Measurements from ENCODE around the gene ZNF846. TPM values are rescaled to one million over a fixed set of nuclear protein-coding genes. Genes with fewer than 3 reads are reported as not detected.
A peak's percentile ranks its signal among the peaks of the same experiment; 100 is the strongest.
"Not testable (repeated sequence)": the region's sequence is repeated elsewhere in the genome, so short reads cannot be mapped to it uniquely, and the experiment has no call there.

The ZNF846 gene
- polyA plus RNA-seq, 3 donors: 12.9 to 16.8 (median 15.8) TPM

- DNase-seq (ENCODE audit: low read depth in 3 of 3, low spot score in 2 of 3): peak; percentile 89 to 96 (median 94)
Observed at GRCh38 chr19:9785367-9786331, 17.1 kb upstream of the ZNF846 start.

GRCh38 chr19:9784163-9784496 is 15.6 kb upstream of the ZNF846 start:
- not testable (repeated sequence) for DNase-seq (ENCODE audit: low read depth in 3 of 3, low spot score in 2 of 3)

GRCh38 chr19:9782338-9782737 is 13.8 kb upstream of the ZNF846 start:
- no peak for DNase-seq (ENCODE audit: low read depth in 3 of 3, low spot score in 2 of 3)

DNA sequence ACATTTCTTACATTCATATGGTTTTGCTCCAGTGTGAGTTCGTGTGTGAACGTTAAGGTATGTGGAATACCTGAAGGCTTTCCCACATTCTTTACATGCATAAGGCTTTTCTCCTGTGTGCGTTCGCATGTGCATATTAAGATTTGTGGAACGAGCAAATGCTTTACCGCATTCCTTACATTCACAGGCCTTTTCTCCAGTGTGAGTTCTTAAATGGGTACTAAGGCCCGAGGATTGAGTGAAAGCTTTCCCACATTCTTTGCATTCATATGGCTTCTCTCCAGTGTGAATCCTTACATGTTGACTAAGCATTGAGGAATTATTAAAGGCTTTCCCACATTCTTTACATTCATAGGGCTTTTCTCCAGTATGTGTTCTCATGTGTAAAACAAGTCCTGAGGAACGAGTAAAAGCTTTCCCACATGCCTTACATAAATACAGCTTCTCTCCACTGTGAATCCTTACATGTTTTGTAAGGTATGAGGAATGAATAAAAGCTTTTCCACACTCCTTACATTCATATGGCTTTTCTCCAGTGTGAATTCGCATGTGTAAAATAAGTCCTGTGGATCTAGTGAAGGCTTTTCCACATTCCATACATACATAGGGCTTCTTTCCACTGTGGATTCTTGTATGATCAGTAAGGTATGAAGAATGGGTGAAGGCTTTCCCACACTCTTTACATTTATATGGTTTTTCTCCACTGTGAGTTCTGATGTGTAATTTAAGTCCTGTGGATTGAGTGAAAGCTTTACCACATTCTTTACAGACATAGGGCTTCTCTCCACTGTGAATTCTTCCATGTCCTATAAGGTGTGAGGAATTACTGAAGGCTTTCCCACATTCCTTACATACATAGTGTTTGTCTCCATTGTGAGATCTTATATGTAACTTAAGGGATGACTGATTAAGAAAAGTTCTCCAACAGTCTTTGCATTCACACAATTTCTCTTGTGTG is 10.7 kb downstream of the ZNF846 start:
- DNase-seq (ENCODE audit: low read depth in 3 of 3, low spot score in 2 of 3): no peak

DNA sequence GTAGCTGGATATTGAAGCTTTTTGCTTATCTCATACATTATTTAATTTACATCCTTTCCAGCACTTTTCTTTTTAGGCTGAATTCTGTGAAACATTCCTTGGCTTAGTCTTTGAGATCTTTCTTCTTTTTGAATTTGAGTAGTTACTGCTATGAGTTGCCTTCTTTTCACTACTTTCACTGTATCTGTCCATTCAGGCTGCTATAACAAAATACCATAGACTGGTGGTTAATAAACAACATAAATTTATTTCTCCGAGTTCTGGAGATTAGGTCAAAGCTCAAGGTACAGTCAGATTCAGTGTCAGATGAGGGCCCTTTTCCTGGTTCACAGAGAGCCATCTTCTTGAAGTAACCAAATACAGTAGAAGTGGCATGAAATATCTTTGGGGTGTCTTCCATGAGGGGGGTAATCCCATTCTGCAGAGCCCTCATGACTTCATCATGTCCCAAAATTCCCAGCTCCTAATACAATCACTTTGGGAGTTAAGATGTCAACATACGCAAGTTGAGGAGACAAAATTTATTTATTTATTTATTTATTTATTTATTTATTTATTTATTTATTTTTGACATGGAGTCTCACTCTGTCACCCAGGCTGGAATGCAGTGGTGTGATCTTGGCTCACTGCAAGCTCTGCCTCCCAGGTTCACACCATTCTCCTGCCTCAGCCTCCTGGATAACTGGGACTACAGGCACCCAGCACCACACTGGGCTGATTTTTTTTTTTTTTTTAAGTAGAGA is 15.7 kb downstream of the ZNF846 start:
- no peak for DNase-seq (ENCODE audit: low read depth in 3 of 3, low spot score in 2 of 3)

- DNase-seq (ENCODE audit: low read depth in 3 of 3, low spot score in 2 of 3): no peak
Observed at GRCh38 chr19:9751446-9751845, 17.1 kb downstream of the ZNF846 start.

- no peak for DNase-seq (ENCODE audit: low read depth in 3 of 3, low spot score in 2 of 3)
Observed at GRCh38 chr19:9741476-9742171, 26.9 kb downstream of the ZNF846 start.

DNA sequence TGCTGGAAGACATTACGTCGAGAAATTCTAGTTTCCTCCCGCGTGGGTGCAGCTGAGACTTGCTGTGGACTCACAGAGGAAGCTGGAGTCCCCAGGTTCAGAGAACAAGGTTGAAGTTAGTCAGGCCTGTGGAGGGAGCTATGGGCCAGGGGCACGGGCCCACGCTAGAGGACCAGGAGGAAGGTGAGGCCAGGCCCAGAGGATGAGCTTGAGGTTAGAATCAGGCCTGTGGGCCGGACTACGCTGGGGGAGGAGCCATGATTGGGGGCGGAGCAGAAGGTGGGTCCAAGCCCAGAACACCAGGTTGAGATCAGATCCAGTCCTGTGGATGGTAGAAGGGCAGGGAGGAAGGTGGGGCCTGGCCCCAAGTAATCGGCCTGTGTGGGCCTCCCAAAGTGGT is 32.6 kb downstream of the ZNF846 start:
- DNase-seq (ENCODE audit: low read depth in 3 of 3, low spot score in 2 of 3): no peak

GRCh38 chr19:9730056-9730455 is 38.5 kb downstream of the ZNF846 start:
- not testable (repeated sequence) for DNase-seq (ENCODE audit: low read depth in 3 of 3, low spot score in 2 of 3)

- no peak for DNase-seq (ENCODE audit: low read depth in 3 of 3, low spot score in 2 of 3)
Observed at GRCh38 chr19:9729162-9729561, 39.4 kb downstream of the ZNF846 start.

- DNase-seq (ENCODE audit: low read depth in 3 of 3, low spot score in 2 of 3): no peak
Observed at GRCh38 chr19:9727644-9728043, 40.9 kb downstream of the ZNF846 start.

DNA sequence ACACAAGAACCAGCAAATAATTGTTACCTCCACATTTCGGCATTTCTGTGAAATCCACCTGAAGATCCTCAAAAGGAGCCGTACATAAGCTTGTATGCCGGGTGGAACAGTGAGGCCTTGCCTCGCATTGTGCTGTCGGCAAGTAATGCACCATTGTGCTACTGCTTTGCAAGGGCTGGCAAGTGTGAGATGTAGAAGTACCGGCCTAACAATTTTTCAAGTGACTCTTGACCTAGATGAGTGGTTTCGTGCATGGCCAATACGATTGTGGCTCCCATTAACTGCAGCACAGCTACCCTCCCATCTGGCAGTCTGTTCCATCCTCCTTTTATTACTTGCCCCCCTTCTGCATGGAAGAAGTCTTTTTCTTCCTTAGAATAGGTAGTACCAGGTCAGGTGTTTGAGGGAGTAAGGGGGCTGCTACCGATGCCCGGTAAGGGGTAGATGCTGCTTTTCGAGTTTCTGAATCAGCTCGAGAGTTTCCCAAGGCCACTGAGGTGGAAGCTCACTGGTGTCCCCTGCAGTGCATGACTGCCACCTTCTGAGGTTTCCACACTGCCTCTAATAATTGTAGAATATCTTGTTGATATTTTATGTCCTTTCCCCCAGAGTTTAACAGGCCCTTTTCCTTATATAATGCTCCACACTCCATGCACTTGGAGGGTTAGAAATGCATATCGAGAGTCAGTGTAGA is 42.9 kb downstream of the ZNF846 start:
- not testable (repeated sequence) for DNase-seq (ENCODE audit: low read depth in 3 of 3, low spot score in 2 of 3)

DNA sequence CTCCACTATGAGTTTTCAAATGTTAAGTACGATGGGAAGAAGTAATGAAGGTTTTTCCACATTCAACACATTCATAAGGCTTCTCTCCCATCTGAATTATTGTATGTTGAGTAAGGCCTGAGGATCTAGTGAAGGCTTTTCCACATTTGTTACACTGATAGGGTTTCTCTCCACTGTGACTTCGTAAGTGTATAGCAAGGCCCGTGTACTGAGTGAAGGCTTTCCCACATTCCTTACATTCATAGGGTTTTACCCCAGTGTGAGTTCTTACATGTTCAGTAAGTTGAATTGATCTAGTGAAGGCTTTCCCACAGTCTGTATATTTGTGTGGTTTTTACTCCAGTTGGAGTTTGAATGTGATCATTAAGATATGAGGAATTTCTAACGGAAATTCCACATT is 44.4 kb downstream of the ZNF846 start:
- DNase-seq (ENCODE audit: low read depth in 3 of 3, low spot score in 2 of 3): no peak

DNA sequence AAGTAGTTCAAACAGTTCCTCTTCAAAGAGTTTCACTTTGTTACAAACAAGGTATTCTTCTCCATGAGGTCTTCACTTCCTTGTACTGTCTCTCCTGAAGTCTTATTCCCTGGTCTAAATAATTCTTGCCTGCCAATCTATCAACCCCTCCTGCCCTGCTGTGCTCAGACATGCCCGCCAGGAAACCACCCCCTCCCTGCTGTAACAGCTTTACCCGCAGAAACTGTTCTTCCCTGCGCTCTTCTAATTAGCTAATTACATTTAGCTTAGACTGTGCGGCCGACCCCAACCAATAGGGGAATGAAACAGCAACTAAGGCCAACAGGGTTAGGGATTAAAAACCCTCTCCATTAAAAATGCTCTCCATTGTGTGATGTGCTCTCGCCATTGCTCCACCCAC is 46.7 kb downstream of the ZNF846 start:
- no peak for DNase-seq (ENCODE audit: low read depth in 3 of 3, low spot score in 2 of 3)

DNA sequence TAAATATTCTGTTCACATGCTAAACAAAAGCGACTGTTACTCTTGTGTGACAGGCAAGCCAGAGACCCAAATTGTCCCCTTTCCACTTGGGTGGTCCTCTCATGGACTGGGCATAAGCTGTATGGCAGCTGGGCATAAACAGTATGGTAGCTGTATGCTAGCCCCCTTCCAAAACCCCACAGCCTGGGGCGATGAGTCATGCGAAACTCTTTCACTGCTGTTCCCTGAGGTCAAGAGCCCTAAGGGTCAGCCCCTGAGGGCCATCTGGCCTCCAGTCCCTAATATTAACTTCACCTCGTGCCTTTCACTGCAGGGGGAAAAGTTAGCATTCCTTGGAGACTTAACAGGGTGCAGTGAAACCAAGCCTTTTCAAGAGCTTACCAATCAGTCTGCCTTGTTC is 48.0 kb downstream of the ZNF846 start:
- no peak for DNase-seq (ENCODE audit: low read depth in 3 of 3, low spot score in 2 of 3)

GRCh38 chr19:9711815-9712214 is 56.7 kb downstream of the ZNF846 start:
- DNase-seq (ENCODE audit: low read depth in 3 of 3, low spot score in 2 of 3): no peak

DNA sequence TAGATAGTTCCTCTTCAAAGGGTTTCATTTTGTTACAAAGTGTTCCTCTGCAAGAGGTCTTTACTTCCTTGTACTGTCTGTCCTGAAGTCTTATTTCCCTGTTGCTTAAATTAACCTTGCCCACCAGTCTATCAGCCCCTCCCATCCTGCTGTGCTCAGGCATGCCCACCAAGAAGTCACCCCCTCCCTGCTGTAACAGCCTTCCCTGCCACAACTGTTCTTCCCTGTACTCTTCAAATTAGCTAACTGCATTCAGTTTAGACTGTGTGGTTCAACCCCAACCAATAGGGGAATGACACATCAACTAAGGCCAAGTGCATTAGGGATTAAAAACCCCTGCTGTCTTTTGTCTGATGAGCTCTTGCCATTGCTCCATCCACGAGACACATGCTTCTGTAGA is 59.2 kb downstream of the ZNF846 start:
- DNase-seq (ENCODE audit: low read depth in 3 of 3, low spot score in 2 of 3): no peak

DNA sequence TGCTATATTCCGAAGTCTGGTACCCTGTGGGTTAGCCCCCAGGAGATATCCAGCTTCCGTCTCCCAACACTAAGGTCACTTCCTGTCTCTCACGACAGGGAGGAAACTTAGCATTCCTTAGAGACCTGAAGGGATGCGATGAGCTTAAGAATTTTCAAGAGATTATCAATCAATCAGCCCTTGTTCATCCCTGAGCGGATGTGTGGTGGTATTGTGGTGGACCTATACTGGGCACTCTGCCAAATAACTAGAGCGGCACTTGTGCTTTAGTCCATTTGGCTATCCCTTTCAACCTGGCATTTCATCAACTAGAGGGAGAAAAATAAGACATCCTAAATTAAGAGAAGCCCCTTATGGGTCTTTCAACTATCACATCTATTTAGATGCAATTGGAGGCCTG is 62.7 kb downstream of the ZNF846 start:
- no peak for DNase-seq (ENCODE audit: low read depth in 3 of 3, low spot score in 2 of 3)

- no peak for DNase-seq (ENCODE audit: low read depth in 3 of 3, low spot score in 2 of 3)
Observed at GRCh38 chr19:9702186-9702585, 66.4 kb downstream of the ZNF846 start.

All from right renal cortex interstitium (tissue), 3 donors.